ENCODE results near the gene ROPN1L. TPM values are rescaled to one million over a fixed set of nuclear protein-coding genes. Genes with fewer than 3 reads are reported as not detected.

Gene ROPN1L
- total RNA-seq, 4 donors from 2014 or later, result 0.56 to 2.2 (median 1.4) TPM; not detected in 1

- DNase-seq (ENCODE audit: low spot score) (no peak), ATAC-seq (ENCODE audit: low FRiP score) (no peak)
- no peak for TF ChIP-seq CTCF (IDR thresholded peaks at IDR 0.05)
Measured at GRCh38 chr5:10440367-10440990, 1.2 kb upstream of the ROPN1L start.

DNA sequence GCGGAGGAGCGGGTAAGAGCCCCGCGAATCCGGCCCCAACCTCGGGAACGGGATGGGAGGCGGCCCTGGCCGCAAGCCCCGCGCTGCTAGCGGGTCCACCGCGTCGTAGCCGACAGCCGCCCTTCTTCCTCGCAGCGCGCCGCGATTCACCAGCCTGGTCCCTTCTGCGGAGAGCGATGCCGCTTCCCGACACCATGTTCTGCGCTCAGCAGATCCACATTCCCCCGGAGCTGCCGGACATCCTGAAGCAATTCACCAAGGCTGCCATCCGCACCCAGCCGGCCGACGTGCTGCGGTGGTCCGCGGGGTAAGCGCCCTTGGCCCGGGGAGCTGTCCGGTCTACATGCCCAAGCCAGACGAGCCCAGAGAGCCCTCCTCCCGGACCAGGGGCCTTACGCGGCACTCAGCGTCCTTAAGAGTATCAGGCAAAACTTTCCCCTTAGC is 335 bp downstream of the ROPN1L start:
- no peak for TF ChIP-seq CTCF (IDR thresholded peaks at IDR 0.05)
- DNase-seq (ENCODE audit: low spot score), result no peak
- ATAC-seq (ENCODE audit: low FRiP score), result peak; percentile 76

DNA sequence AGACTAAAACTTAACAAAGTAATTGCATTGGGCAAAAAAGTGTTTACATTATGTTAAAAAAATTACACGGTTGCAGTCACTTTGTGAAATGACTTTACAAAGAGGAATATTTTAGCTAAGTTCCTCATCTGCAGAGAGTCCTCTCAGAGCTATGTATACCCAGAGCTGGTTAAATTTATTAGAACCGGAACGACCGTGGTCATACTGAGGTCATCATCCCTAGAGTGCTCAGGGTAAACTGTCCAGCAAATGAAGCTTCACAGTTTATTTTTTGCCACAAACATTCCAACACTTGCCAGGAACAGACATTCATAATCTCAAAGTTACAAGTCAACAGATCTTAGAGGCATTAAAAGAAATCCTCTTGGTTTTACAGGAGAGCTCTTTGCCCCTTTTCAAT is 897 bp downstream of the ROPN1L start:
- no peak for TF ChIP-seq CTCF (IDR thresholded peaks at IDR 0.05)
- no peak for DNase-seq (ENCODE audit: low spot score)
- no peak for ATAC-seq (ENCODE audit: low FRiP score)

DNA sequence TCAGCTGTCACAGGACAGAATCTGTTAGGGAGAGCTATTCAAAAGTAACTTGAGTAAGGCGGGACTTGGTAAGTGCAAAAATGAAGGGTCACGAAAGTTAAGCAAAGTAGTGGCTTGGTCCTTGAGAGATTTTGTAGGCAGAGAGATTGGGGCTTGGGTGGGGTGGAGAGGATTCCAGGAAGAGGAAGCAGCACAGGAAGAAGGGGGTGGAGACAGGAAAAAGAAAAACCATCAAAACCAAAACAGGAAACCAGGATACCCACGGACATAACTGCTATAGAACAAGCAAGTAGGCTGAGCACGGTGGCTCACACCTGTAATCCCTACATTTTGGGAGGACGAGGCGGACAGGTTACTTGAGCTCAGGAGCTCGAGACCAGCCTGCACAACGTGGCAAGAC is 3.7 kb downstream of the ROPN1L start:
- DNase-seq (ENCODE audit: low spot score) (no peak), ATAC-seq (ENCODE audit: low FRiP score) (no peak)
- TF ChIP-seq CTCF (IDR thresholded peaks at IDR 0.05), result no peak

DNA sequence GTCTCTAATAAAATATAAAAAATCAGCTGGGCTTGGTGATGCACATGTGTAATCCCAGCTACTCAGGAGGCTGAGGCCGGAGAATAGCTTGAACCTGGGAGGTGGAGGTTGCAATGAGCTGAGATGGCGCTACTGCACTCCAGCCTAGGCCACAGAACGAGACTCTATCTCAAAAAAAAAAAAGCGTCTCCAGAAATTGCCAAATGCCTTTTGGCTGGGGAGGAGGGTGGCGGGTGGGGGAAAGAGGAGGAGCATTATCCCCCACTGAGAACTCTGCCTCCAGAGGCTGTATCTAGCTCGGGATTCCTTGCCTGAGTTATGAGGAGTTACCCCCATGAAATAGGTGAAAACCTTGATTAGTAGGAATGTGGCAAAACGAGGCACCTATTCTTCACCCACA is 4.8 kb downstream of the ROPN1L start:
- TF ChIP-seq CTCF (IDR thresholded peaks at IDR 0.05), result no peak
- DNase-seq (ENCODE audit: low spot score) (no peak), ATAC-seq (ENCODE audit: low FRiP score) (no peak)

DNA sequence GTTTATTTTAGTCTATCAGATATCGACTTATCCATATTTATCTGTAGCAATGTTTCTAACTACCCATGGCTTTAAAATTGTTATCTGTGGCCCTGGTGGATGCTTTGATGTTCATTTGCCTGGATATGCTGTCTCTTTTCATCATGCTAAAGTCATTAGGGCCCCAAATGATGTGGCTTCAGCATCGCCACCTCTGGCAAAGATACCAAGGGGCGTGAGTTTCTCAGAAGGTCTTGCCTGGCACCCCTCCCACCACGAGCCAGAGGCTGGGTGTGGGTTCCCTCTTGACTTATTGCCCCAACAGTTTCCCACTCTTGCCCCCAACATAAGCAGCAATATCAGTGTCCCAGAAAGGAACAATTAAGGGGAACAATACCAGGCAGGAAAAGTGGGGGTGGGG is 5.4 kb downstream of the ROPN1L start:
- TF ChIP-seq CTCF (IDR thresholded peaks at IDR 0.05), result no peak
- ATAC-seq (ENCODE audit: low FRiP score) (no peak), DNase-seq (ENCODE audit: low spot score) (no peak)

DNA sequence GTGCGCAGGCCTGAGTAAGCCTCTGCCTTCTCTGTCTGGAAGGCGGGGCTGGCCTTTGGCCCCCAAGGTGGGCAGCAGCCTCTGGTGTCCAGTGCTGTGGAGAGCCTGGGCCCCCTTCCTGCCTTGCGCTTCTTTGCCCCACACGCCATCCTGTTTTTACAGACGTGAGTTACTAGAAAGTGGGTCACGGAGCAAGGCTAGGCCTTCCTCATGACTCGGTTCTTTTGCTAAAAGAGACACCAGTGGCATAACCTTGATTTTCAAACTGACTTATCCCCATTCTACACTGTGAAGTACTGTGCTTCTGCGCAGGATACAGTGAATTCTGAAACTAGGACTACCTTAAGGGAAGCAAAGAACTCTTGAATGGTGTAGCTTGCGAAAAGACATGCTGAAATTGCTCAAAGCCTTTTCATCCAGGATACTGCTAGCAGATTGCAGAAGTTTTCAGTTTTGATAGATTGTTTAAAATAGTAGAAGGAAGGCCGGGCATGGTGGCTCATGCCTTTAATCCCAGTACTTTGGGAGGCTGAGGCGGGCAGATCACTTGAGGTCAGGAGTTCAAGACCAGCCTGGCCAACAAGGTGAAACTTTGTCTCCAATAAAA is 7.2 kb downstream of the ROPN1L start:
- ATAC-seq (ENCODE audit: low FRiP score) (no peak), DNase-seq (ENCODE audit: low spot score) (no peak)
- TF ChIP-seq CTCF (IDR thresholded peaks at IDR 0.05), result no peak
